Measurements from ENCODE around the gene EPX.

- no peak for TF ChIP-seq CTCF (IDR thresholded peaks at IDR 0.05)
- TF ChIP-seq POLR2A (IDR thresholded peaks at IDR 0.05): no peak
Measured at GRCh38 chr17:58204796-58205195, 12.3 kb downstream of the EPX start.
